ENCODE measurements around the gene NEAT1.

The NEAT1 gene

DNA sequence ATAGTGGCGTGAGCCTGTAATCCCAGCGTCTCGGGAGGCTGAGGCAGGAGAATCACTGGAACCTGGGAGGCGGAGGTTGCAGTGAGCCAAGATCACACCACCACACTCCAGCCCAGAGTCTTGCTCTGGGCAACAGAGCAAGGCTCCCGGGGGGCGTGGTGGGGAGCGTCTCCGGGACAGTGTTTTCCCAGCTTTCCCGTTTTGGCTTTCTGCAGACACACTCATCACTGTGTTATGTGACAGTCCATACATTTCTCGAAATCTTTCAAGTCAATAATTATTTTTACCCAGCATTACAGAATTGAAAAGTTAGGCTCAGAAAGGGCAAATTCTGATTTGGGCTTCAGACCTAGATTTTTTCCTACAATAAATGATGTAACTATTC, 31.7 kb downstream of the NEAT1 start:
- H4K8ac ChIP-seq (ENCODE audit: low read depth, low read length): no peak overlapping the region
- H3K36me3 ChIP-seq (replicated peaks in 1 of 2; ENCODE audit: control insufficient read depth in 2 of 2, insufficient read depth in 2 of 2, low read length in 2 of 2): no peaks in the 10 kb centered on the region
- no peaks in the 10 kb centered on the region for H3K27me3 ChIP-seq (ENCODE audit: control insufficient read depth in 3 of 3, insufficient read depth in 3 of 3, low read depth in 1 of 3, low read length in 3 of 3)
- H2BK15ac ChIP-seq (ENCODE audit: low read length): no peak overlapping the region
- H2AFZ ChIP-seq (ENCODE audit: low read length): no peak overlapping the region
- no peak for DNase-seq (ENCODE audit: low spot score)
- no peak overlapping the region for H3K27ac ChIP-seq (replicated peaks; ENCODE audit: low read length)
- H3K4me2 ChIP-seq (ENCODE audit: insufficient read depth, low read length, poor library complexity, severe bottlenecking): peak overlapping the region; percentile 57
- H2AK5ac ChIP-seq (ENCODE audit: low read depth, low read length): no peak overlapping the region
- peaks cover 0 to 1% of the 10 kb centered on the region in 2 donors for H3K4me1 ChIP-seq (ENCODE audit: control insufficient read depth in 2 of 2, insufficient read depth in 1 of 2, low read depth in 1 of 2, low read length in 2 of 2)
- no peak overlapping the region for H3K4me3 ChIP-seq (ENCODE audit: low read length in 2 of 2)
- peaks cover 0 to 3% of the 10 kb centered on the region in 2 donors for H3K9me3 ChIP-seq (replicated peaks in 1 of 2; ENCODE audit: control insufficient read depth in 2 of 2, insufficient read depth in 1 of 2, low read depth in 1 of 2, low read length in 2 of 2)
- WGBS, 2 donors (ENCODE audit: extremely low coverage in 2 of 2, insufficient read length in 2 of 2, insufficient replicate concordance in 1 of 2): no CpG with 5 or more reads among the region's 10 CpGs
- no peak overlapping the region for H3K9ac ChIP-seq (ENCODE audit: low read depth, low read length, poor library complexity)
- no peak overlapping the region for H2BK120ac ChIP-seq (ENCODE audit: low read depth, low read length)
- H3K18ac ChIP-seq (ENCODE audit: low read length): peak overlapping the region; percentile 66
- no peak overlapping the region for H3K4ac ChIP-seq (ENCODE audit: low read length)
- no peak overlapping the region for H3K23ac ChIP-seq (ENCODE audit: low read depth, low read length, poor library complexity)
- no peak overlapping the region for H2BK12ac ChIP-seq (ENCODE audit: low read length)
- H2BK5ac ChIP-seq (ENCODE audit: low read length): peak overlapping the region; percentile 53
- H3K79me1 ChIP-seq (ENCODE audit: low read depth, low read length): no peaks in the 10 kb centered on the region
- no peak overlapping the region for H4K91ac ChIP-seq (ENCODE audit: low read depth, low read length, poor library complexity)
- no peak overlapping the region for H3K14ac ChIP-seq (ENCODE audit: low read length)

DNA sequence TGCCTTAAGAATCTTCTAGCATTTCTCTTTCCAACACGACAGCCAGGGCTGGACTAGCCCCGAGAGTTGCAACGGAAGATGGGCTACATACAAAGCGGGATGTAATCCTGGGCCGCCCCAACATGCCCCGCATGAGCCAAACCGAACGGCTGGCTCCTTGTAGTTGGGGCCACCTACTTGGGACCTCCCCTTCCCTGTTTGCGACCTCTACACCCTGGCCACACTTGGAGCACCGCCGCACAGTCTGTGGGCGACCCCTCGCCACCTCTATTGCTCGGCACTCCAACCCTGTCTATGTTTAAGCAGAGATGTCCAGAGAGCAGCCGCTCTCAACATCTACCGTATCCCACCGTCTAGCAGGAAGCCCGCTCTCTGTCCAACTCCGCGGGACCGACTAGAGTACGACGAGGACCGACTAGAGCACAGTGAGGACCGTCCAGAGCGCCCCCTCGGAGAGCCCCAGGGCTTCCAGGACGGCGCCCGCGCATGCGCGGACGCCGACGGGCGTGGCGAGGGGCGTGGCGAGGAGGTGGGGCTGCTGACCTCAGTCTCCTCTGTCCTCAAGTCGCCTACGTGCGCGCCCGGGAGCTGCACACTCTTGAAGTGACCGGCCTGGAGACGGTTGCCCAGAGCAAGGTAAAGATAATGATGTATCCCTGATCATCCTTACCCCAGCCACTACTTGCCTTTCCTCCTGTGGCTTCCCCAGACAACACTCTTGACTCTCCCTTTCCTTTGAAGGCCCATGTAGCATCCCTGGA, 32.3 kb downstream of the NEAT1 start:
- no CpG with 5 or more reads among the region's 47 CpGs for WGBS, 2 donors (ENCODE audit: extremely low coverage in 2 of 2, insufficient read length in 2 of 2, insufficient replicate concordance in 1 of 2)
- Histone ChIP-seq H3K4me3 (ENCODE audit: low read length in 2 of 2) (peak overlapping the region in 1 of 2 donors; percentile 77), H2BK5ac (ENCODE audit: low read length) (peak overlapping the region; percentile 53), H3K4me2 (ENCODE audit: insufficient read depth, low read length, poor library complexity, severe bottlenecking) (peak overlapping the region; percentile 57), H3K27ac (replicated peaks; ENCODE audit: low read length) (no peak overlapping the region), H3K4ac (ENCODE audit: low read length) (no peak overlapping the region), H2BK12ac (ENCODE audit: low read length) (no peak overlapping the region), H3K79me1 (ENCODE audit: low read depth, low read length) (no peaks in the 10 kb centered on the region), H3K18ac (ENCODE audit: low read length) (peak overlapping the region; percentile 66), H2BK15ac (ENCODE audit: low read length) (peak overlapping the region; percentile 59), H3K23ac (ENCODE audit: low read depth, low read length, poor library complexity) (peak overlapping the region; percentile 6), H3K4me1 (ENCODE audit: control insufficient read depth in 2 of 2, insufficient read depth in 1 of 2, low read depth in 1 of 2, low read length in 2 of 2) (peaks cover 0 to 3% of the 10 kb centered on the region in 2 donors), H3K14ac (ENCODE audit: low read length) (no peak overlapping the region), H2BK120ac (ENCODE audit: low read depth, low read length) (no peak overlapping the region), H2AFZ (ENCODE audit: low read length) (no peak overlapping the region), H3K27me3 (ENCODE audit: control insufficient read depth in 3 of 3, insufficient read depth in 3 of 3, low read depth in 1 of 3, low read length in 3 of 3) (no peaks in the 10 kb centered on the region), H4K91ac (ENCODE audit: low read depth, low read length, poor library complexity) (peak overlapping the region; percentile 98), H3K9ac (ENCODE audit: low read depth, low read length, poor library complexity) (peak overlapping the region; percentile 76), H3K9me3 (replicated peaks in 1 of 2; ENCODE audit: control insufficient read depth in 2 of 2, insufficient read depth in 1 of 2, low read depth in 1 of 2, low read length in 2 of 2) (peaks cover 0 to 3% of the 10 kb centered on the region in 2 donors), H4K8ac (ENCODE audit: low read depth, low read length) (peak overlapping the region; percentile 77), H2AK5ac (ENCODE audit: low read depth, low read length) (no peak overlapping the region), H3K36me3 (replicated peaks in 1 of 2; ENCODE audit: control insufficient read depth in 2 of 2, insufficient read depth in 2 of 2, low read length in 2 of 2) (no peaks in the 10 kb centered on the region)
- peak; percentile 80 for DNase-seq (ENCODE audit: low spot score)

DNA sequence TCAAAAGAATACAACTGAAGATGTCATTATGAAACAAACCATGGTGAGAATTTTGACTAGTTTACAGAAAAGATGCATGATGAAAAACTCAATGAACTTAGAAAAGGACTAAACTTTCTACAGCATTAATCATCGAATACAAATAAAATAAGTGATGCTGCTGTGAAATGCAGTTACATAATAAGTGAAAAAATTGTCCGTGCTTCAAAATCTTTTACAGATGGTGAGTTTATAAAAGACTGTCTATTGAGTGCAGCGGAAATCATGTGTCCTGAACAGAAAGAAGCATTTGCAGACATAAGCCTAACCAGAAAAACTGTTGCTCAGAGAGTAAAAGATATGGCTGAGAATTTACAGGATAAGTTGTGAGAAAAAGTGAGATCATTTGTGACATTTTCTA, 33.8 kb downstream of the NEAT1 start:
- H3K18ac ChIP-seq (ENCODE audit: low read length): no peak overlapping the region
- H3K27me3 ChIP-seq (ENCODE audit: control insufficient read depth in 3 of 3, insufficient read depth in 3 of 3, low read depth in 1 of 3, low read length in 3 of 3): no peaks in the 10 kb centered on the region
- no peak overlapping the region for H3K4me2 ChIP-seq (ENCODE audit: insufficient read depth, low read length, poor library complexity, severe bottlenecking)
- no peak overlapping the region for H2AK5ac ChIP-seq (ENCODE audit: low read depth, low read length)
- no peaks in the 10 kb centered on the region for H3K36me3 ChIP-seq (replicated peaks in 1 of 2; ENCODE audit: control insufficient read depth in 2 of 2, insufficient read depth in 2 of 2, low read length in 2 of 2)
- H3K14ac ChIP-seq (ENCODE audit: low read length): no peak overlapping the region
- H2BK5ac ChIP-seq (ENCODE audit: low read length): no peak overlapping the region
- no peaks in the 10 kb centered on the region for H3K79me1 ChIP-seq (ENCODE audit: low read depth, low read length)
- H3K4me1 ChIP-seq (ENCODE audit: control insufficient read depth in 2 of 2, insufficient read depth in 1 of 2, low read depth in 1 of 2, low read length in 2 of 2): peaks cover 0 to 3% of the 10 kb centered on the region in 2 donors
- no peak overlapping the region for H3K4me3 ChIP-seq (ENCODE audit: low read length in 2 of 2)
- no peak overlapping the region for H3K9ac ChIP-seq (ENCODE audit: low read depth, low read length, poor library complexity)
- H3K4ac ChIP-seq (ENCODE audit: low read length): no peak overlapping the region
- no peak for DNase-seq (ENCODE audit: low spot score)
- H2BK12ac ChIP-seq (ENCODE audit: low read length): no peak overlapping the region
- no peak overlapping the region for H4K8ac ChIP-seq (ENCODE audit: low read depth, low read length)
- H3K9me3 ChIP-seq (replicated peaks in 1 of 2; ENCODE audit: control insufficient read depth in 2 of 2, insufficient read depth in 1 of 2, low read depth in 1 of 2, low read length in 2 of 2): peaks cover 0 to 3% of the 10 kb centered on the region in 2 donors
- H2BK15ac ChIP-seq (ENCODE audit: low read length): no peak overlapping the region
- H2BK120ac ChIP-seq (ENCODE audit: low read depth, low read length): no peak overlapping the region
- no peak overlapping the region for H3K27ac ChIP-seq (replicated peaks; ENCODE audit: low read length)
- no peak overlapping the region for H4K91ac ChIP-seq (ENCODE audit: low read depth, low read length, poor library complexity)
- H3K23ac ChIP-seq (ENCODE audit: low read depth, low read length, poor library complexity): no peak overlapping the region
- H2AFZ ChIP-seq (ENCODE audit: low read length): no peak overlapping the region
- no CpG with 5 or more reads among the region's 3 CpGs for WGBS, 2 donors (ENCODE audit: extremely low coverage in 2 of 2, insufficient read length in 2 of 2, insufficient replicate concordance in 1 of 2)

DNA sequence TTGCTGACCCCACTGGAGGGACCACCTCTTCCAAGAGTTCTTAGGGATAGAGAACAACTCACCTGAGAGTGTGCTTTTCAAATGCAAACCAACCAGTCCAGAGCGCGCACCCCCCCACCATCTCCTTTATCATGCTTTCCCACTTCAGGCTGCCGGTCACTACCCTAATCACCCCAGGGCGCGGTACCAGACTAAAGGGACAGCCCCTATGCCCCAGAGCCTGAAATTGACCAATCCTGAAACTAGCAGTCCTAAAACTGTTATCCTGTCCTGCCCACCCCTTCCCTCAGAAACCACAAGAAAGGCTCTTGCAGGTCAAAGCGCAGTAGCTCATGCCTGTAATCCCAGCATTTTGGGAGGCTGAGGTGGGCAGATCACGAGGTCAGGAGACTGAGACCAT, 37.0 kb downstream of the NEAT1 start:
- H3K36me3 ChIP-seq (replicated peaks in 1 of 2; ENCODE audit: control insufficient read depth in 2 of 2, insufficient read depth in 2 of 2, low read length in 2 of 2): no peaks in the 10 kb centered on the region
- H2BK5ac ChIP-seq (ENCODE audit: low read length): no peak overlapping the region
- H3K14ac ChIP-seq (ENCODE audit: low read length): no peak overlapping the region
- no peak overlapping the region for H4K91ac ChIP-seq (ENCODE audit: low read depth, low read length, poor library complexity)
- no peak overlapping the region for H3K4me3 ChIP-seq (ENCODE audit: low read length in 2 of 2)
- peaks cover 0 to 1% of the 10 kb centered on the region in 2 donors for H3K9me3 ChIP-seq (replicated peaks in 1 of 2; ENCODE audit: control insufficient read depth in 2 of 2, insufficient read depth in 1 of 2, low read depth in 1 of 2, low read length in 2 of 2)
- H3K79me1 ChIP-seq (ENCODE audit: low read depth, low read length): no peaks in the 10 kb centered on the region
- H3K4me2 ChIP-seq (ENCODE audit: insufficient read depth, low read length, poor library complexity, severe bottlenecking): no peak overlapping the region
- WGBS, 2 donors (ENCODE audit: extremely low coverage in 2 of 2, insufficient read length in 2 of 2, insufficient replicate concordance in 1 of 2): no CpG with 5 or more reads among the region's 7 CpGs
- H3K4ac ChIP-seq (ENCODE audit: low read length): no peak overlapping the region
- peaks cover 0 to 3% of the 10 kb centered on the region in 2 donors for H3K4me1 ChIP-seq (ENCODE audit: control insufficient read depth in 2 of 2, insufficient read depth in 1 of 2, low read depth in 1 of 2, low read length in 2 of 2)
- no peak overlapping the region for H2BK120ac ChIP-seq (ENCODE audit: low read depth, low read length)
- H2AK5ac ChIP-seq (ENCODE audit: low read depth, low read length): no peak overlapping the region
- no peak overlapping the region for H3K9ac ChIP-seq (ENCODE audit: low read depth, low read length, poor library complexity)
- no peak overlapping the region for H2BK12ac ChIP-seq (ENCODE audit: low read length)
- no peak overlapping the region for H3K27ac ChIP-seq (replicated peaks; ENCODE audit: low read length)
- no peak for DNase-seq (ENCODE audit: low spot score)
- H4K8ac ChIP-seq (ENCODE audit: low read depth, low read length): no peak overlapping the region
- H3K18ac ChIP-seq (ENCODE audit: low read length): no peak overlapping the region
- H2BK15ac ChIP-seq (ENCODE audit: low read length): no peak overlapping the region
- no peak overlapping the region for H3K23ac ChIP-seq (ENCODE audit: low read depth, low read length, poor library complexity)
- no peak overlapping the region for H2AFZ ChIP-seq (ENCODE audit: low read length)
- no peaks in the 10 kb centered on the region for H3K27me3 ChIP-seq (ENCODE audit: control insufficient read depth in 3 of 3, insufficient read depth in 3 of 3, low read depth in 1 of 3, low read length in 3 of 3)

All from neuronal stem cell (in vitro differentiated cells).